ENCODE data around the gene GADD45B.

The GADD45B gene

DNA sequence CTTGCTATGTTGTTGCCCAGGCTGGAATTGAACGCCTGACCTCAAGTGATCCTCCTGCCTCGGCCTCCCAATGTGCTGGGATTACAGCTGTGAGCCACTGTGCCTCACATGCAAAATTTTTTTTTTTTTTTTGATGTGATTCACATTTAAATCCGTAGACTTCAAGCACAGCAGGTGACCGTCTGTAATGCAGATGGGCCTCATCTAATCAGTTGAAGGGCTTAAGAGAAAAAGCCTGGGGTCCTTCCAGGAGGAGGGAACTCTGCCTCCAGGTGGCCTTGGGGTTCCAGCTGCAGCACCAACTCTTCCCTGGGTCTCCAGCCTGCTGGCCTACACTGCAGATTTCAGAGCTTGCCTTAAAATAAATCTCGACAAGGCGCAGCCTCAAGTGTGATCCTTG, 43.6 kb downstream of the GADD45B start:
- no peak for DNase-seq

DNA sequence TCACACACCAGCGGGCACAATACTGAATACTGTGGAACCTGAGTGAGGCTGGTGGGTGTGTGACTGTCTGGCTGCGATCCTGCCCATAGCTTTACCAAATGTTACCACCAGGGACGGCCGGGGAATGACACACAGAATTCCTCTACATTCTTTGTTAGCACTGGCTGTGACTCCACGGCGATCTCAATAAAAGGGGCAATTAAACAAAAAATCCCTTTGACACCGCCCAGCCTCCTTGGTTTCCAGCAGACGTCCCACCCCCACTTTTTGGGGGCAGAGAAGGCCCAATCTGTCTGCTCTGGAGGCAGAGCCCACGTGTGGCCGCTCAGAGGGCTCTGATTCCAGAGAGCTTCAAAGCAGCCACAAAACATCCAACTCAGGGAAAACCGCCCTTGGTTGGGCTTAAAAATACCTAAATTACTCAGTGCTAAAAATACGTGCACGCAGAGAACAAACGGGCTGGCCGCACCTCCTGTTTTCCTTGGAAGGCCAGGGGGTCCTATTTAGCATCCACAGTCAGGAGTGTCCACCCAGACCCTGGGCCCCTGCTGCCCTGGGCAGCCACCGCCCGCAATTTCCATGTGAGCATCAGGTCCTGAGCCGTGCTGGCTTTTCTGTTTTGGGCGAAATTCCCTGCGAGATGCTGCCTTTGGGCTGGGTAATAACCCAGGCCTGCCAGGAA, 47.8 kb downstream of the GADD45B start:
- DNase-seq, result no peak

DNA sequence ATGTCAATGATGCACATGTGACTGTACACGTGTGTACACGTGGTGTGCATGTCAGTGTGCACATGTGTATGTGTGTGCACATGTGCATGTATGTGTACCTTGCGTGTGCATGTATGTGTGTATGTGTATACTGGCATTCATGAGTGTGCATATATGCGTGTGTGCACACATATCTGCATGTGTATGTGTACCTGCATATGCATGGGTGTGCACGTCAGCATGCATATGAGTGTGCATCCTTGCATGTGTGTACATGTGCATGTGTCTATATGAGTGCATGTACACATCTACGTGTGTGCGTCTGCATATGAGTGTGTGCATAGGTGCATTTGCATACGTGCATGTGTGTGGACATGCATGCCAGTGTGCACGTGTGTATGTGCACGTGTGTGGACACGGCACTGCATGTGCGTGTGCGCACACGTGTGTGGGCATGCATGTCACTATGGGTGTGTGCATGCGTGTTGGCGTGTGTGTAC, 48.5 kb downstream of the GADD45B start:
- no peak for DNase-seq

DNA sequence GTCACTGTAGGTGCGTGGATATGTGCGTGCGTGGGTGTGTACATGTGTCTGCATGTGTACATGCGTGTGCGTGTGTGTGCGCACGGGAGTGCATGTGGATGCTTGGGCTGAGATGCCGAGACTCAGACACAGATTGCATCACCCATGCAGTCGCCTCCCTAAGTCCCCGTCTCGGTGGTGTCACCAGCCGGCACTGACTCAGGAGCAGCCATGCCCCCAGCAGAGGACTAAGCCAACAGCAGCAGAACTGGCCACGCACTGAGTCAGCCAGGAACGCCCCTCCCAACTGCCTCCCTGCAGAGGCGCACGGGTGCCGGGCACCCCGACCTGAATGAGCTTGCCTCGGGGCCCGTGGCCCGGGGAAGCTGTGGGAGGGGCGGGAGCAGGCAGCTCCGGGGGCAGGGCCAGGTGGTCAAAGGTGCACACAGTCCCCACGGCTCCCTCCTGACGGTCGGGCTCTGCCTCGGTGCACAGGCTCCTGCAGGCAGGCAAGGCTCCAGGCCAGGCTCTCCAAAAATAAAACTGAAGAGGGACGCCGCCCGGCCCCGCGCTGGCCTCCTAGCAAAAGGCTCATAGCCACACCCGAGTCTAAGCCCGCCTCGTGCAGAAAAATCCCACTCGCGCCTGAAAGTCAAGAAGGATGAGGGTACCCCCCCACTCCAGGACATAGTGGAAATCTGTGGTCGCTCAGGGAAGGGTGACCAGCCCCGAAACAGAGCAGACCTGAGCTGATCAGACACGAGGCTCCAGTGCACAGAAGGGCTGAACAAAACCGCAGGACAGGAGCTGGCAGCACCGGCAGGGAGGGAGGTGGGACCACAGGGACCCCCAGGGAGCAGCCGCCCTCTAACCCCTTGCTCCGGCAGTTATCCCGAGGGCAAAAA, 49.2 kb downstream of the GADD45B start:
- no peak for DNase-seq

DNA sequence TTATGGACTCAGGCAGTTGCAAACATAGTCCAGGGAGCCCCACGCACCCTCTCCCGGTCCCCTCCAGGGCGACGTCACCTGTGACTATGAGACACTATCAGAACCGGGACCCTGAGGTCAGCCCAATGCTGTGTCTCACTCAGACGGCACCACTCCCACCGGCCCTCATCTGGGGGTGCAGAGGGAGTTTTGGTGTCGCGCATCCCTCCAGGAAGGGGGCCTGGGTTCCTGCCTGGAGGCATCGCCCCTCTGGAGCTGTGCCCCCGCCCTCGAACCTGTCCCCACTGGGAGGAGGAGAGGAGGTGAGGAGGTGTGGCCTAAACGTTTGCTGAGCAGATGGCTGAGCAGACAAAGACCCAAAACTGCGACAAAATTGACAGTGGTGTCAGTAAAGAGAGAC, 51.2 kb downstream of the GADD45B start:
- DNase-seq, result no peak

DNA sequence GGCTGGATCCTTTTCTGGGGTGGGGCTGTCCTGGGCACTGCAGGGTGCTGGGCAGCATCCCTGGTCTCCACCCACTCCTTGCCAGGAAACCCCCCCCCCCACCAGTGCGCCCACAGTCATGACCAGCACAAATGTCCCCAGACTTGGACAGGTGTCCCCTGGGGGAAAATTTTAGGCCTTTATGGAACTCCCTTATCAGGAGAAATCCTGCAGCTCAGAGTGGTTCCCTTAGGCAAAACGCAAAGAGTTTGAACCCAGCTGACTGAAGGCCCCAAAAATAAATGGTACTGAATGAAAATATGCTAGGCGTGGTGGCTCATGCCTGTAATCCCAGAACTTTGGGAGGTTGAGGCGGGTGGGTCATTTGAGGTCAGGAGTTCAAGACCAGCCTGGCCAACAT, 51.8 kb downstream of the GADD45B start:
- no peak for DNase-seq

Data from activated CD4-positive, alpha-beta T cell treated with anti-CD3 and anti-CD28 coated beads, Interleukin-2, amount 50 U/mL, for 16 hours (primary cell).